Raji (cell line): ENCODE measurements around the gene PTPRD.

Experiments used
- POLR2A ChIP-seq: IDR thresholded peaks from 2 replicates; pipeline ENCODE4 v1.6.1; 2011; ENCODE audit warnings: low read depth, low read length, control low read depth; ENCODE audit not compliant: insufficient read depth

The PTPRD gene

DNA sequence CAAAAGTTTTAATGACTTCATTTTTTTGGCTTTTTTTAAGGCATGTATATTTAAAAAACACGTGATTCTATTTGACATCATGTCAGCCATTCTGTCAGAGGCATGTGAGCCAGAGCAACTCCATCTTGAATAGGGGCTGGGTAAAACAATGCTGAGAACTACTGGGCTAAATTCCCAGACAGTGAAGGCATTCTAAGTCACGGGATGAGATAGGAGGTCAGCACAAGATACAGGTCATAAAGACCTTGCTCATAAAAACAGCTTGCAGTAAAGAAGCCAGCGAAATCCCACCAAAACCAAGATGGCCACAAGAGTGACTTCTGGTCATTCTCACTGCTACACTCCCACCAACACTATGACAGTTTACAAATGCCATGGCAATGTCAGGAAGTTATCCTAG lies 1812.6 kb downstream of the PTPRD start:
- TF ChIP-seq POLR2A: no peak

- no peak for TF ChIP-seq POLR2A
These were observed 1813.2 kb downstream of the PTPRD start for GRCh38 chr9:8799615-8800014.

- no peak for TF ChIP-seq POLR2A
These were observed 1813.6 kb downstream of the PTPRD start for GRCh38 chr9:8799206-8799605.

- no peak for TF ChIP-seq POLR2A
These were observed 1828.0 kb downstream of the PTPRD start for GRCh38 chr9:8784838-8785237.

DNA sequence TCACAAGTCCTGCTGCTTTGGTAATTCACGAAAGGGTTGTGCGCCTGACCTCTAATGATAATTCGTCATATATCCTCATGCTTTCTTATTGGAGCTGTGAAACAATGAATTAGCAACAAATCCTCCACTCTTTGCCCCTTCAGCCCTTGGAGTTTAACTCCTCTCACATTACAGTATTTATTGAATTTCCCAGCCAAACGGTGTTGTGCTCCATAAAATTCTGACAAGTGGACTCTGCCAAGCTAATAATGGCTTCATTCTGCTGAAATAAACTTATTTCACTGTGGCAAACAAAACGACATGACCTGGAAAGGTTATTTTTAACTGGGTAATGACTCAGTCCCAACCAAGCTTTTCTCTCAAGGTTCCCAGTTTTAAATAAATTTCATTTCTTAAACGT lies 1828.9 kb downstream of the PTPRD start:
- TF ChIP-seq POLR2A: no peak

GRCh38 chr9:8782237-8782636 lies 1830.6 kb downstream of the PTPRD start:
- TF ChIP-seq POLR2A: no peak

GRCh38 chr9:8781458-8781857 lies 1831.3 kb downstream of the PTPRD start:
- TF ChIP-seq POLR2A: no peak

DNA sequence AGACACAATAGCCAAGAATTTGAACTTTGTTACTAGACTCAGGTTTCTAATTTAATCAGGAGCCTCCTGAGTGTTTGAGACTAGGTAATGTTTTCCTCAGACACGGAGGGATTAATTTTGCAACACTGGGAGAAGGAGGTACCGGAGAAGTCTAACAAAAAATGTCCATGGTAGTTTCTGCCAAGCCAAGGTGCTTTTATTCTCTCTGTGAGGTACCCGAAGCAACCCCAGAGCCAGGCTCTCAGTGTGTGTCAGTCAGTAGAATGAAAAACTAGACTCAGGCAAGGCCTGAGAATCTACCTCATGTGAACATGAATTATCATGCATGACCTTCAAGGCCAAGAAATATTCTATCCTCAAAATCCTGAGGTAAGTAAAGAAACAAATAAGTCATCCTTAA lies 1832.4 kb downstream of the PTPRD start:
- no peak for TF ChIP-seq POLR2A

DNA sequence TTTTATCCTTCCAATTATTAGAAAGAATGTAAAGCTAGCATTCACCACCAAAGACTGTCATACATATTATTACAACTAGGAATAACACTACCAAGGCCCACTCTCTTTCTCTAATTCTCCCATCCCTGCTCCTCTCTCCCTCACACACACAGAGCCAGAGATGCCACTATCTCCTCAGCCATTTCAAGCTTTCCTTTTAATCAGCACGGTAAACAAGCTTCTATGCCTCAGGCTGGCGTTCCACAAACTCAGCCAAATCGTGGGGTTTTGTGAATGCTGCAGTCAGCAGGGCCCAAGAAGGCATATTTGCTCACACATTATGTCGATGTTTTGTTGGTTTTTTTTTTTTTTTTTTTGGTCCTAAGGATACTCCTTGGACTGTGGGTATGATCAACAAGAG lies 1833.3 kb downstream of the PTPRD start:
- no peak for TF ChIP-seq POLR2A

- TF ChIP-seq POLR2A: no peak
These were observed 1834.4 kb downstream of the PTPRD start for GRCh38 chr9:8778356-8778755.

DNA sequence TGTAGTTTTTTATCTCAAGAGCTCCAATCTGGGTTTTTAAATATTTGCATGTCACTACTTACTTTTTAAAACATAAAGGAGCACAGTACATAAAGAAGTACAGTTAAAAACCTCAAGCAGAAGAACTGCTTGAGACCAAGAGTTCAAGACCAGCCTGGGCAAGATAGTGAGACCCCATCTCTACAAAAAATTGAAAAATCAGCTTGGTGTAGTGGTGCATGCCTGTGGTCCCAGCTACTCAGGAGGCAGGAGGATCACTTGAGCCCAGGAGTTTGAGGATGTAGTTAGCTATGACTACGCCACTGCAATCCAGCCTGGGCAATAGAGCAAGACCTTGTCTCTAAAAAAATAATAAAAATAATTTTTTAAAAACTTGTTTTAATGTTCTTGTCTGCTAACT lies 1840.5 kb downstream of the PTPRD start:
- TF ChIP-seq POLR2A: no peak

- no peak for TF ChIP-seq POLR2A
These were observed 1843.6 kb downstream of the PTPRD start for GRCh38 chr9:8769153-8769552.

DNA sequence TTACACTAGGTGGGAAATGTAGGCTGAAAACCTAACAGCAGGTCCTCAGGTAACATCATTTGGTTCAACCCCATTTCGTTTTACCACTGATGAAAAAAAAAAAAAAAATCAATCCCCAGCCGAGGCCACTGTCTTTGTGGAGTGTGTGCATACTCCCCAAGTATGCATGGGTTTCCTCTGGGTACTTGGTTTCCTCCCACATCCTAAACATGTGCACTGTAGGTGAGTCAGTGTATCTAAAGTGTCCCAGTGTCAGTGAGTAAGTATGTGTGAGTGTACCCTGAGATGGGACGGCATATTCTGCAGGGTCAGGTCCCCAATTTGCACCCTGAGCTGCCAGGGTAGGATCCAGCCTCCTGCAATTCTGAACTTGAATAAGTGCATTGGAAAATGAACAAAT lies 1846.7 kb downstream of the PTPRD start:
- TF ChIP-seq POLR2A: no peak

DNA sequence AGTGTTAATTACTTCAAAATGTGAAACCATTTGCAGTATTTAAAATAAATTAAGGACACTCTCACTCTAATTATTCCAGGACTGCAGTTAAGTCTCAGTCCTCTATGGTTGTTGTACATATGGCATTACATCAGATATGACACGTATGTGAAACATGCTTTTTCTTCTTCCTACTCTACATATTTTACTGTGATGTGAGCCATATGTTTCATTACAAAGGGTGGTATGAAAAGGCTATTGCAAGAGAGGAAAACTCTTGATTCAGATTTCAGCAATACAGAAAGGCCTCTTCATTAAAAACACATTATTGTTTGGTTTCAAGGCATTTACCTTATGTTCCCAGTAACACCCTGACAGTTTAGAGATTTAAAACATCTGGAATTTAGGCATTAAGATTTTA lies 1848.8 kb downstream of the PTPRD start:
- no peak for TF ChIP-seq POLR2A

- no peak for TF ChIP-seq POLR2A
These were observed 1850.2 kb downstream of the PTPRD start for GRCh38 chr9:8762479-8763085.

- TF ChIP-seq POLR2A: no peak
These were observed 1852.6 kb downstream of the PTPRD start for GRCh38 chr9:8760000-8760767.

GRCh38 chr9:8757881-8758280 lies 1854.9 kb downstream of the PTPRD start:
- no peak for TF ChIP-seq POLR2A
